KMS-11 (cell line): ENCODE data around the gene CDX2.

Experiments used
- H2AFZ ChIP-seq: fragments of 200-600 bp; sonication (generic); 2 replicates; pipeline ENCODE4 v1.6.1; 2016; ENCODE audit warnings: antibody characterized with exemption, mixed run types, low read depth
- H3K27ac ChIP-seq: fragments of 200-600 bp; sonication (generic); 2 replicates; pipeline ENCODE4 v1.6.1; 2016; ENCODE audit warnings: mild to moderate bottlenecking, mixed run types
- H3K27me3 ChIP-seq: fragments of 200-600 bp; sonication (generic); 2 replicates; pipeline ENCODE4 v1.6.1; 2017; ENCODE audit warnings: mild to moderate bottlenecking, low read depth, mixed run types, moderate library complexity; ENCODE audit not compliant: insufficient read depth
- H3K36me3 ChIP-seq: fragments of 200-600 bp; sonication (generic); 2 replicates; pipeline ENCODE4 v1.6.1; 2017; ENCODE audit warnings: mild to moderate bottlenecking, mixed run types; ENCODE audit not compliant: insufficient read depth
- H3K4me1 ChIP-seq: fragments of 200-600 bp; sonication (generic); 2 replicates; pipeline ENCODE4 v1.6.1; 2016; ENCODE audit warnings: mild to moderate bottlenecking, low read depth, mixed run types; ENCODE audit not compliant: poor library complexity, severe bottlenecking
- H3K4me2 ChIP-seq: fragments of 200-600 bp; sonication (generic); 2 replicates; pipeline ENCODE4 v1.7.0; 2016; ENCODE audit warnings: mild to moderate bottlenecking, mixed run types
- H3K4me3 ChIP-seq: fragments of 200-600 bp; sonication (generic); IDR thresholded peaks from 2 replicates; pipeline ENCODE4 v1.6.1; 2017; ENCODE audit warnings: low read depth, low read length, mixed read lengths; ENCODE audit not compliant: insufficient read depth
- H3K79me2 ChIP-seq: fragments of 200-600 bp; sonication (generic); 2 replicates; pipeline ENCODE4 v1.6.1; 2016; ENCODE audit warnings: low read depth, mixed run types; ENCODE audit not compliant: insufficient read depth
- H3K9ac ChIP-seq: fragments of 200-600 bp; sonication (generic); 2 replicates; pipeline ENCODE4 v1.6.1; 2016; ENCODE audit warnings: mild to moderate bottlenecking, mixed run types
- H4K20me1 ChIP-seq: fragments of 200-600 bp; sonication (generic); 2 replicates; pipeline ENCODE4 v1.6.1; 2016; ENCODE audit warnings: mild to moderate bottlenecking, mixed run types; ENCODE audit not compliant: insufficient read depth
- CTCF ChIP-seq: fragments of 200-600 bp; sonication (generic); conservative IDR thresholded peaks from 2 replicates; pipeline ENCODE4 v1.6.1; 2017; ENCODE audit warnings: low read depth, mild to moderate bottlenecking, antibody characterized with exemption, low read length, moderate library complexity, mixed read lengths

Gene CDX2

GRCh38 chr13:27942972-27943371 lies 26.1 kb downstream of the CDX2 start:
- no peak for TF ChIP-seq CTCF
- Histone ChIP-seq H3K4me1 (no peaks in the 10 kb centered on the region), H3K4me2 (no peak overlapping the region), H3K4me3 (no peak overlapping the region), H3K36me3 (no peaks in the 10 kb centered on the region), H3K79me2 (no peaks in the 10 kb centered on the region), H4K20me1 (no peaks in the 10 kb centered on the region), H2AFZ (no peak overlapping the region), H3K27me3 (no peaks in the 10 kb centered on the region), H3K27ac (no peak overlapping the region), H3K9ac (no peak overlapping the region)

GRCh38 chr13:27933580-27934328 lies 35.4 kb downstream of the CDX2 start:
- Histone ChIP-seq H3K27me3 (no peaks in the 10 kb centered on the region), H3K27ac (no peak overlapping the region), H3K4me3 (no peak overlapping the region), H2AFZ (no peak overlapping the region), H3K36me3 (no peaks in the 10 kb centered on the region), H3K4me2 (no peak overlapping the region), H3K4me1 (no peaks in the 10 kb centered on the region), H3K9ac (no peak overlapping the region), H4K20me1 (no peaks in the 10 kb centered on the region), H3K79me2 (no peaks in the 10 kb centered on the region)
- TF ChIP-seq CTCF = no peak

- Histone ChIP-seq H3K36me3 (no peaks in the 10 kb centered on the region), H3K27me3 (no peaks in the 10 kb centered on the region), H2AFZ (no peak overlapping the region), H3K4me2 (no peak overlapping the region), H3K4me3 (no peak overlapping the region), H3K9ac (no peak overlapping the region), H3K27ac (no peak overlapping the region), H3K79me2 (no peaks in the 10 kb centered on the region), H3K4me1 (no peaks in the 10 kb centered on the region), H4K20me1 (no peaks in the 10 kb centered on the region)
- no peak for TF ChIP-seq CTCF
These were observed 36.0 kb downstream of the CDX2 start for GRCh38 chr13:27933118-27933517.

GRCh38 chr13:27929868-27930267 lies 39.2 kb downstream of the CDX2 start:
- Histone ChIP-seq H3K27me3 (no peaks in the 10 kb centered on the region; the same call in 1 of the 2 replicates), H3K36me3 (no peaks in the 10 kb centered on the region), H3K4me3 (no peak overlapping the region)

More at GRCh38 chr13:27929868-27930267, 39.2 kb downstream of the CDX2 start:
- no peaks in the 10 kb centered on the region for H3K4me1 ChIP-seq
- H3K79me2 ChIP-seq = no peaks in the 10 kb centered on the region
- no peak overlapping the region for H3K4me2 ChIP-seq
- H2AFZ ChIP-seq = no peak overlapping the region
- no peaks in the 10 kb centered on the region for H4K20me1 ChIP-seq
- no peak overlapping the region for H3K9ac ChIP-seq
- no peak for TF ChIP-seq CTCF
- no peak overlapping the region for H3K27ac ChIP-seq
